HEK293 (cell line): Measurements from ENCODE around the gene ACTA2.

Experiments used
- ATF2 ChIP-seq: fragments of 450-650 bp; formaldehyde crosslinking; IDR thresholded peaks from 2 replicates; pipeline ENCODE4 v1.5.1; 2016; ENCODE audit warnings: missing biosample characterization, missing genetic modification characterization, low read depth
- CTCF ChIP-seq: fragments of 450-650 bp; formaldehyde crosslinking; IDR thresholded peaks from 2 replicates; pipeline ENCODE4 v1.5.1; 2016; ENCODE audit warnings: missing biosample characterization, missing genetic modification characterization
- KLF10 ChIP-seq: fragments of 450-650 bp; IDR thresholded peaks from 2 replicates; pipeline ENCODE4 v1.5.1; 2018; ENCODE audit warnings: missing biosample characterization, mild to moderate bottlenecking, missing genetic modification characterization
- ZFP37 ChIP-seq: fragments of 450-650 bp; formaldehyde crosslinking; IDR thresholded peaks from 2 replicates; pipeline ENCODE4 v1.5.1; 2016; ENCODE audit warnings: missing biosample characterization, missing genetic modification characterization
- ZNF174 ChIP-seq: fragments of 450-650 bp; formaldehyde crosslinking; IDR thresholded peaks from 2 replicates; pipeline ENCODE4 v1.5.0; 2017; ENCODE audit warnings: missing biosample characterization, mild to moderate bottlenecking, missing genetic modification characterization
- ZNF23 ChIP-seq: fragments of 450-650 bp; formaldehyde crosslinking; IDR thresholded peaks from 2 replicates; pipeline ENCODE4 v1.5.1; 2016; ENCODE audit warnings: missing biosample characterization, missing genetic modification characterization, borderline replicate concordance
- ZNF24 ChIP-seq: fragments of 450-650 bp; formaldehyde crosslinking; IDR thresholded peaks from 2 replicates; pipeline ENCODE4 v1.5.1; 2016; ENCODE audit warnings: missing biosample characterization, missing genetic modification characterization
- ZNF501 ChIP-seq: fragments of 450-650 bp; formaldehyde crosslinking; IDR thresholded peaks from 2 replicates; pipeline ENCODE4 v1.5.1; 2016; ENCODE audit warnings: missing biosample characterization, missing genetic modification characterization
- ZNF530 ChIP-seq: fragments of 450-650 bp; formaldehyde crosslinking; IDR thresholded peaks from 2 replicates; pipeline ENCODE4 v1.5.1; 2016; ENCODE audit warnings: low read depth, missing biosample characterization, missing genetic modification characterization
- ZNF629 ChIP-seq: fragments of 450-650 bp; formaldehyde crosslinking; IDR thresholded peaks from 2 replicates; pipeline ENCODE4 v1.5.1; 2017; ENCODE audit warnings: missing biosample characterization, missing genetic modification characterization
- ZNF660 ChIP-seq: fragments of 450-650 bp; IDR thresholded peaks from 2 replicates; pipeline ENCODE4 v1.5.1; 2018; ENCODE audit warnings: missing biosample characterization, mild to moderate bottlenecking, missing genetic modification characterization
- ZNF830 ChIP-seq: fragments of 450-650 bp; IDR thresholded peaks from 2 replicates; pipeline ENCODE4 v1.5.0; 2018; ENCODE audit warnings: missing biosample characterization, missing genetic modification characterization, low read depth, mild to moderate bottlenecking, moderate library complexity
- TF ChIP-seq, protein P1 (sequence below): fragments of 450-650 bp; formaldehyde crosslinking; IDR thresholded peaks from 2 replicates; pipeline ENCODE4 v1.5.1; 2016; ENCODE audit warnings: missing biosample characterization, missing genetic modification characterization
- TF ChIP-seq, protein P2 (sequence below): fragments of 450-650 bp; formaldehyde crosslinking; IDR thresholded peaks from 2 replicates; pipeline ENCODE4 v1.5.0; 2017; ENCODE audit warnings: missing biosample characterization, missing genetic modification characterization, borderline replicate concordance

GRCh38 chr10:88913788-88914187, 38.8 kb downstream of the ACTA2 start:
- no peak for TF ChIP-seq ZNF660 (tag by site-specific recombination)
- no peak for TF ChIP-seq ZNF174 (tag by site-specific recombination)
- TF ChIP-seq, protein P1, sequence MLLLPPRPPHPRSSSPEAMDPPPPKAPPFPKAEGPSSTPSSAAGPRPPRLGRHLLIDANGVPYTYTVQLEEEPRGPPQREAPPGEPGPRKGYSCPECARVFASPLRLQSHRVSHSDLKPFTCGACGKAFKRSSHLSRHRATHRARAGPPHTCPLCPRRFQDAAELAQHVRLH (tag by site-specific recombination), result no peak
- no peak for TF ChIP-seq CTCF (tag by site-specific recombination)
- no peak for TF ChIP-seq ZNF501 (tag by site-specific recombination)
- no peak for TF ChIP-seq KLF10 (tag by site-specific recombination)
- TF ChIP-seq ZNF629, result no peak
- no peak for TF ChIP-seq ZNF24 (tag by site-specific recombination)
- TF ChIP-seq, protein P2, sequence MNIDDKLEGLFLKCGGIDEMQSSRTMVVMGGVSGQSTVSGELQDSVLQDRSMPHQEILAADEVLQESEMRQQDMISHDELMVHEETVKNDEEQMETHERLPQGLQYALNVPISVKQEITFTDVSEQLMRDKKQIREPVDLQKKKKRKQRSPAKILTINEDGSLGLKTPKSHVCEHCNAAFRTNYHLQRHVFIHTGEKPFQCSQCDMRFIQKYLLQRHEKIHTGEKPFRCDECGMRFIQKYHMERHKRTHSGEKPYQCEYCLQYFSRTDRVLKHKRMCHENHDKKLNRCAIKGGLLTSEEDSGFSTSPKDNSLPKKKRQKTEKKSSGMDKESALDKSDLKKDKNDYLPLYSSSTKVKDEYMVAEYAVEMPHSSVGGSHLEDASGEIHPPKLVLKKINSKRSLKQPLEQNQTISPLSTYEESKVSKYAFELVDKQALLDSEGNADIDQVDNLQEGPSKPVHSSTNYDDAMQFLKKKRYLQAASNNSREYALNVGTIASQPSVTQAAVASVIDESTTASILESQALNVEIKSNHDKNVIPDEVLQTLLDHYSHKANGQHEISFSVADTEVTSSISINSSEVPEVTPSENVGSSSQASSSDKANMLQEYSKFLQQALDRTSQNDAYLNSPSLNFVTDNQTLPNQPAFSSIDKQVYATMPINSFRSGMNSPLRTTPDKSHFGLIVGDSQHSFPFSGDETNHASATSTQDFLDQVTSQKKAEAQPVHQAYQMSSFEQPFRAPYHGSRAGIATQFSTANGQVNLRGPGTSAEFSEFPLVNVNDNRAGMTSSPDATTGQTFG (tag by site-specific recombination), result no peak
- no peak for TF ChIP-seq ZNF830
- no peak for TF ChIP-seq ZNF23
- no peak for TF ChIP-seq ATF2
- no peak for TF ChIP-seq ZFP37 (tag by site-specific recombination)
- TF ChIP-seq ZNF530, result no peak
